Ramos (cell line): ENCODE measurements around the gene CERS6.

ENCODE experiments used
- in situ Hi-C: fragments of 300-500 bp; cut with MboI; formaldehyde crosslinking; loops from one replicate; pipeline ENCODE4 v1.14.3; 2022; ENCODE audit warnings: low sequenced_read_pairs; ENCODE audit not compliant: unreplicated experiment

CERS6 gene

GRCh38 chr2:168441214-168441872 is 14.7 kb upstream of the CERS6 start:
- in situ Hi-C loops: no loop called here

DNA sequence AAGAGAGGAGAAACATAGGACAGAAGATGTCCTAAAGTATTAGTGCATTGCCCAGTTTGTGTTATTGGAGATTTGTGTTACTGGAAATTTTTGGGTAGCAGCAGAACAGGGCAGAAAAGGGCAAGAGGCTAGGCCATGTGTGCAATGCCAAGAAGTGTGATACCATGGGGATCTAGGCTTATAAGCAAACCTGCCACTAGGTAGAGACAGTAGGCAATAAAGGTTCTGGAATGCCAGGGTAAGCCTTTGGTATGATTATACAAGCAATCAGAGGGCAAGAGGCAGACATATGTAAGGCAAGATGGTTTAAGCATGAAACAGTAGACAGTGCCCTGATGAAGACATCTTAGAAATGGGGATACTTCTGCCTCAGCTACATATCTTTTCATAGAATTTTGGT is 12.3 kb upstream of the CERS6 start:
- in situ Hi-C loops: no loop called here

GRCh38 chr2:168445960-168446359 is 10.1 kb upstream of the CERS6 start:
- in situ Hi-C loops: no loop called here

DNA sequence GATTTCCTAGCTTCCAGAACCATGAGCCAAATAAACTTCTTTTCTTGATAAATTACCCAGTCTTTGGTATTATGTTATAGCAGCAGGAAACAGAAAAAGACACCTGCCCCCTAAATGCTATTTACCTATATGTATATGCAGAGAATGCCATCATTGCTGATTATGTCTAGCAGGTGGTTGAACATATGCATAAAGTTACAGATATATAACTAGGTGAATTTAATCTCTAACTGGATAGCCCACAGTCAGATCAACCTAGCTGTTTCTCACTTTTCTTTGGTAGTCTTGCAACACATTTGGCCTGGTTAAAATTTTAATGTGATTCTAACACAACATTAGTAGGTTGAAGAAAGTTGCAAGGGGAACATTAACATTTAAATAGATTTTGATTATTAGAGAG is 7.1 kb upstream of the CERS6 start:
- in situ Hi-C loops: no loop called here

GRCh38 chr2:168449419-168449818 is 6.7 kb upstream of the CERS6 start:
- in situ Hi-C loops: no loop called here

GRCh38 chr2:168450171-168450570 is 5.9 kb upstream of the CERS6 start:
- in situ Hi-C loops: no loop called here

GRCh38 chr2:168450732-168451131 is 5.3 kb upstream of the CERS6 start:
- in situ Hi-C loops: no loop called here

GRCh38 chr2:168452781-168453180 is 3.3 kb upstream of the CERS6 start:
- in situ Hi-C loops: no loop called here

- in situ Hi-C loops: no loop called here
Observed at GRCh38 chr2:168453404-168453803, 2.7 kb upstream of the CERS6 start.

DNA sequence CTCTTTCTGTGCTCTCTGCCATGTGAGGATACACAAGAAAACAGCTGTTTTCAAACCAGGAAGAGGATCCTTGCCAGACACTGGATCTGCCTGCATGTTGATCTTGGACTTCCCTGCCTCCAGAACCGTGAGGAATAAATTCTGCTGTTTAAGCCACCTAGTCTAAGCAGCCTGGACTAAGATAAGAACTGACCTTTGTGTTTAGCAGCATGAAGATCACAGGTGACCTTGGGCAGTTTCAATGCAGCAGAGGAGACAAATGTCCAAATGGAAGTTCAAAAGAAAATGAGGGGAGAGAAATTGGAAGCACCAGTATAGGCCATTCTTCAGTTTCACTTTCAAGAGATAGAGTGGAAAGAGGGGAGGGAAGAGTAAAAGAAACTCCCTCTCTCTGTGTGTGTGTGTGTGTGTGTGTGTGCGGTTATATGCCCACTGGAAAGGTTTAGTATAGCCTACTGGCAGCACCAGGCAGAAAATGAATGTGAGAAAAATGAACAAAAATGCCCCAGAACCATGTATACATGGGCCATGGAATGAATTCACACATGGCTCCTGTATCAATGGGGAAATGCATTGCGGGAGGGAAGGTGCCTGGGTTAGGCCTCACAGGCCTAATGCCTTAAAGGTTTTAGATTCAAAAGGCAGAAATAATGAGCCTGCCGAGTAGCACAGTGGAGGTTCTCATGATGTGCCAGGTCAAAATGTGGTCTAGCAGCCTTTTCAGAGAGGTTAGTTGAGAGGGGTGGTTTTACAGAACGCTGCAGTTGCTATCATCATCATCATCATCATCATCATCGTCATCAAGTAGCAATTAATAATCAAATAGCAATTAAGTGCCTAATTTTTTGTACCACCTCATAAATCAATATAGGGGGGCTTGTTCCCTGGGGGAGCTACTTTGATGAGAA is 1.1 kb upstream of the CERS6 start:
- in situ Hi-C loops: no loop called here

DNA sequence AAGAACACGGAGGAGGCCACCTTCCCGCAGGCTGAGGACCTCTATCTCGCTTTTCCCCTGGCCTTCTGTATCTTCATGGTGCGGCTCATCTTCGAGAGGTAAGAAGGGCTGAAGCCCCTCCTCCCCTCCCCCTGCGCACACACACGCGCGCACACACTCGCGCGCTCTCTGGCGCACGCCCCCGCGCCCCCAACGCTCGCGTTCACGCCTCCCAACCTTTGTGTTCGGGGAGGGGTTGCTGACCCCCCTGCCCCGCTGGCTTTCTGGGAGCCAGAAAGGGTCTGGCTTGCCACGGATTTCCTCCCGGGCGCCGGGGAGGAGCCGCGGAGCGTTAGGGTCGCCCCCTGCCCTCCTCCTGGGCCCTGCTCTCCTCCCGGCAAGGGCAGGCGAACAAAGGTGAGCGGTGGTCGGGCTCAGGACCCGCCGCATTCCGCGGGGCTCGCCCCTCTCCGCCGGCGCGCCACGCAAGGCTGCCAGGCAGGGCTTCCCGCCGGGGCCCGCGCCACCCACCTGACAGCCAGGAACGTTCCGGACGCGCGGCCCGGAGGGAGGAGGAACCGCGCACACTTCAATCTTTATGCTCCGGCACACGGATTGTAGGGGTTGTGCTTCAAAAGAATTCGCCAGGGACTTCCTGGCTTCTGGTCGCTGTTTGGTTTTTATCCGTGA is 583 bp downstream of the CERS6 start:
- in situ Hi-C loops: no loop called here

DNA sequence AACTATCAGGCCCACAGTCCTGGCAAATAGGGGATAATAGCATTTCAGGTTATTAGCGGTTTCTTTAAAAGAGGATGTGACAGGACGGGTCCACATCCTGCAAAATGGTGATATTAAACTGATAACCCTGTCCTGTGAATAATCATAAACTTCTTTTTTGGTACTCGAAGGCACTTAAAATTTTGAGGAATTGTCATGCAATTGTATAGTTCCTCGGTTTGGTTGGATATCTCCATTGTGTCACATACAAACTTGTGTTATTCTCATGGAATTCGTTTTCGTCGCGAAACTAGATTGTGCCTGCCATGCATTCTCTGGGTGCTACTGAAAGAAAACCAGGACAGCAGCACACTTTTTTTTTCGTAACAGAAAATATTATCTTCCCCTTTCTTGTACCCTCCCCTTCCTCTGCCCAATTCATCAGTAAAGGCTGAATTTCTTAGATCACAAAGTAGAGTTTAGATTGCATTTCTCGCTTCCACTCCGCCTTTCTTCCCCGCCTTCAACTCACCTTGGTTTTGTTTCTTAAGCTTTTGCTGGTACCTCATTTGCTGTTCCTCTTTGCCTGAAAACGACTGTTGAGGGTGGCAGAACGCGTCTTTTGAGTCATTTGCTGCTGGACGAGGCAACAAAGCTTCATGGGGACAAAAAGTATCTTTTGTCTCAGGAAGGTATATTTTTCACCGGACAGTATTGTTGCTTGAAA is 1.3 kb downstream of the CERS6 start:
- in situ Hi-C loops: no loop called here

GRCh38 chr2:168458139-168458538 is 2.1 kb downstream of the CERS6 start:
- in situ Hi-C loops: no loop called here

DNA sequence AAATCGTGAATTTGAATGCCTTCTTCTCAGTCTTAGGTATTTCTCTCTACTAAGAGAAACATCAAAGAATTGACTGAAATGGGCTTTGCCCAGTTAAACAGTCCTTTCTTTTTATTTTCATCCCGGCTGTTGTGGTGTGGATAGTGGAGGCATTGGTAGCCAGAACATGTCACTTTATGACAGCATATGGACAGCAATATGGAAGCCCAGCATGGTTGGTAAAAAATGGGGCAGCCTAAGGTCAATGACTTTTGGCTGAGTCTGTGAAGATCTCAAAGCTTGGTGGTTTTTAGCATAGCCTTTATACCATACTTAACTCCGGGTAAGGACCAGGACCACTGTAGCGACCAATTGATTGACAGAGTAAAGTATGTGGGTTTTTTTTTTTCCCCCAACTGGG is 3.2 kb downstream of the CERS6 start:
- in situ Hi-C loops: no loop called here

DNA sequence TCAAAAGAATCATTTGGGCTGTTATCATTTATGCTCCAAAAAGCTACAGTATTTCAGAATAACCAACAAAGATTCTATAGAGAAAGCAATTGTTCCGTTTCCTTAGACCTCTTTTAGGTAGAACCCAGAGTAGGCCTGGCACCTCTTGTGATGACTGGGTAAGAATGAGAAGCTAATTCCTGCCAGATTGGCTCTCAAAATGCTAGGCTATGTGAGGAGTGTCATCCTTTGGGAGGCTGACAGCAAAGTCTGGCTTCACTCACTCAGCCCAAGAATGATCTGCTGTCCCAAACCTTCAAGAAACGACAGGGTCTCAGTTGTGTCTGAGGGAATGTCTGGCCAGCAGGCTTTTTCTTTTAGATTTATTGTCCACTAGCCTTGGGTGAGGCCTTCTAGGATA is 4.5 kb downstream of the CERS6 start:
- in situ Hi-C loops: no loop called here

DNA sequence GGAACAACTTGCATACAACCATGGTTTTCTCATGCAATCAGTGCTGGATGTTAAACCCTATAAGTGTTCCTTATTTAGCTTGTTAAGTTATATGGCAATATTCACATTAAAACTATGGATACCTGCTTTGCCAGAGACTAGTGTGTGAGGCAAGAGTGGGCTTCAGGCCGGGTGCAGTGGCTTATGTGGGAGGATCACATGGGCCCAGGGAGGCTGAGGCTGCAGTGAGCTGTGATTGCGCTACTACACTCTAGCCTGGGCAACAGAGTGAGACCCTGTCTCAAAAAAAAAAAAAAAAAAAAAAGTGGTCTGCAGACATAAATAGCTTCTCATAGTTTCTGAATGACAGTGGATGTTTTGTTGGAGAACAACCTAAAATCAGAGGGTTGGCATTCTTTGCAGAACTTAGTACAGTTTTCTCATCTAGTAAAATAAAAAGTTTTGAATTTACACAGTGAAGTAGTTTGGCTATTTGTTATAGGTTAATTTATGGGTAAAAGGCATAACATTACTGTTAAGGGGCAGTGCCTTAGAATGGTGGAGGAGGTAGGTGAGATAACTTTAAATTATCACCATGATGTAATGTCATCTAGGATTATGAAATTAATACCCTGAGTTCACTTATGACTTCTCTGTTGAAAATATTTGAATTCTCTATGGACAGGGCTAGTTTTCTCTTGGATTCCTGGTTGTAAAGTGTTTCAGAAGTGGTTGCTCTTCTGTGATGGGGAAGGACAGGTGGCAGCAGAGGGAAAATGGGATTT is 5.3 kb downstream of the CERS6 start:
- in situ Hi-C loops: no loop called here

DNA sequence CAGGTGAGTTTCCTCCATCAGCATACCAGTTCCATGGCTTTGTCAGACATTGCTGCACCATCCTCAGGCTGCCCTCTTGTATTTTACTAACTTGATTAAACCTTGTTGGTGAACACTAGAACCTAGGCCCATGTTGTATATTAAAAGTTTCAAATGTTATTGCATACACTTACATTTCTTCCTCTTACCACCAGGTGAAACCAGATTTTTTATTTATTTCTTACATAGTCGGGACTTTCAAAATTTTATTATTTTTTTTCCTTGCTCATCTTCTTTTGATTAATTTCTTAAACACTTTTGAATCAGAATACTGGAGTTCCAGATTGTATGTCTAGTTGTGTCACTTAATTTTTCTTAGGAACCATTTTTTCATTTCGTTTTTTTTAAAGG is 5.9 kb downstream of the CERS6 start:
- in situ Hi-C loops: no loop called here

GRCh38 chr2:168462543-168463045 is 6.5 kb downstream of the CERS6 start:
- in situ Hi-C loops: no loop called here

DNA sequence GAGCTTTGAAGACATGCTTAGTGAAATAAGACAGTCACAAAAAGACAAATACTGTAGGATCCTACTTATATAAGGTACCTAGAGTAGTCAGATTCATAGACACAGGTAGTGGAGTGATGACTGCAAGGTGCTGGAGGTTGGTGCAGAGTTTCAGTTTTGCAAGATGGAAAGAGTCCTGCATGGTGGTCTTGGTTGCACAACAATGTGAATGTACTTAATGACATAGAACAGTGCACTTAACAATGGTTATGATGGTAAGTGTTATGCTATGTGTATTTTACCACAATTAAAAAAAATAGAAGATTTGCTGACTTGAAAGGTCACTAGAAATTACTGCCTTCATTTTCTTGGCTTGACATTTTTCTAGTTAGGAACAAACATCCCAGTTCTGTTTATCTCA is 9.5 kb downstream of the CERS6 start:
- in situ Hi-C loops: no loop called here
